Adrenal gland (tissue), 12 donors: ENCODE measurements around the gene MT1F. TPM values are rescaled to one million over a fixed set of nuclear protein-coding genes. Genes with fewer than 3 reads are reported as not detected.

Experiments used
- DNase-seq, 7 donors: peaks; one replicate each; pipeline ENCODE4 v3.0.0-alpha.2; 2019 to 2020
- H3K27ac ChIP-seq, 5 donors: fragments of 200-600 bp; sonication (generic) in 4 of 5; 1 replicate in 3 of 5; 2 replicates in 2 of 5; pipeline versions ENCODE4 v1.5.1 to v1.8.0; 2016 to 2020; ENCODE audit warnings: mild to moderate bottlenecking in 1 of 5
- H3K27me3 ChIP-seq: fragments of 200-600 bp; 2 replicates; pipeline ENCODE4 v1.8.0; 2021
- H3K36me3 ChIP-seq, 2 donors: fragments of 200-600 bp; replicated peaks in 1 of 2; 1 replicate in 1 of 2; 2 replicates in 1 of 2; pipeline versions ENCODE4 v1.5.1 to v1.8.0; 2018 to 2022
- H3K4me1 ChIP-seq, 2 donors: fragments of 200-600 bp; replicated peaks in 1 of 2; 1 replicate in 1 of 2; 2 replicates in 1 of 2; pipeline versions ENCODE4 v1.5.1 to v1.8.0; 2018 to 2021
- H3K4me3 ChIP-seq, 4 donors: fragments of 200-600 bp; sonication (generic) in 3 of 4; one replicate each; pipeline ENCODE4 v1.5.1; 2016 to 2018
- H3K9me3 ChIP-seq, 3 donors: fragments of 200-600 bp; sonication (generic) in 1 of 3; replicated peaks in 1 of 3; 1 replicate in 2 of 3; 2 replicates in 1 of 3; pipeline versions ENCODE4 v1.5.1 to v1.8.0; 2016 to 2021
- POLR2A ChIP-seq, 2 donors: fragments of 450-650 bp; IDR thresholded peaks; one replicate each; pipeline ENCODE4 v1.6.1; 2017; ENCODE audit warnings: antibody characterized with exemption in 2 of 2, mild to moderate bottlenecking in 2 of 2, moderate library complexity in 1 of 2
- WGBS, 4 donors: extraction: QIAGEN DNeasy Blood & Tissue Kit in 2 of 4; methylation state at CpG; one replicate each; pipeline versions ENCODE4 v1.1.5 to v1.1.7; 2013 to 2017; 5-methylcytosine and 5-hydroxymethylcytosine counted together
- intact Hi-C, 2 donors: fragments of 100-400 bp; cut with DNase I; formaldehyde crosslinking; loops; one replicate each; pipeline versions ENCODE4 v1.14.1 to v1.15.0; 2022 to 2023
- polyA plus RNA-seq, 3 donors: library from polyadenylated mRNA; stranded (reverse); fragments of 200-250 nt in 2 of 3; fragments of 350-450 nt in 1 of 3; fragmentation: Illumina TruSeq in 1 of 3; extraction: RNeasy Lipid Tissue Mini Kit (QIAGEN cat#74804) in 1 of 3; gene quantifications; one replicate each; pipeline ENCODE4 v1.2.3, GENCODE V29; 2013 to 2014
- total RNA-seq, 9 donors: library from RNA; depleted of rRNA in 4 of 9; stranded (reverse); fragments of >200 nt in 4 of 9; fragments of 120-200 nt in 1 of 9; fragmentation: NEBNext Ultra II Directional in 1 of 9; extraction: Animal tissue kit (Norgen Biotek cat#: 25700) in 1 of 9; gene quantifications; one replicate each; pipeline versions ENCODE4 v1.1.0 to v1.2.4, GENCODE V29; 2013 to 2023
- TF ChIP-seq, protein P1 (sequence below), 6 experiments: fragments of 450-650 bp in 4 of 6; fragments of 200-600 bp in 2 of 6; sonication (generic) in 1 of 6; IDR thresholded peaks; 1 replicate in 5 of 6; 2 replicates in 1 of 6; pipeline versions ENCODE4 v1.5.1 to v1.8.0; 2016 to 2021; ENCODE audit warnings: antibody characterized with exemption in 6 of 6, mild to moderate bottlenecking in 2 of 6, moderate library complexity in 1 of 6
- donor health status: healthy with polysubstance abuse.
- donor health status: Bipolar disorder and iron deficiency.
- donor health status: DM: yes; HTN: yes; CAD: no.
- donor health status: DM: no; HTN: no; CAD: no.
- donor health status: DM: no; HTN: no; CAD: no.
- donor health status: DM: yes; HTN: yes; CAD: no.

MT1F gene
- total and polyA plus RNA-seq, 12 donors = 10.8 to 204 (median 44.8) TPM

DNA sequence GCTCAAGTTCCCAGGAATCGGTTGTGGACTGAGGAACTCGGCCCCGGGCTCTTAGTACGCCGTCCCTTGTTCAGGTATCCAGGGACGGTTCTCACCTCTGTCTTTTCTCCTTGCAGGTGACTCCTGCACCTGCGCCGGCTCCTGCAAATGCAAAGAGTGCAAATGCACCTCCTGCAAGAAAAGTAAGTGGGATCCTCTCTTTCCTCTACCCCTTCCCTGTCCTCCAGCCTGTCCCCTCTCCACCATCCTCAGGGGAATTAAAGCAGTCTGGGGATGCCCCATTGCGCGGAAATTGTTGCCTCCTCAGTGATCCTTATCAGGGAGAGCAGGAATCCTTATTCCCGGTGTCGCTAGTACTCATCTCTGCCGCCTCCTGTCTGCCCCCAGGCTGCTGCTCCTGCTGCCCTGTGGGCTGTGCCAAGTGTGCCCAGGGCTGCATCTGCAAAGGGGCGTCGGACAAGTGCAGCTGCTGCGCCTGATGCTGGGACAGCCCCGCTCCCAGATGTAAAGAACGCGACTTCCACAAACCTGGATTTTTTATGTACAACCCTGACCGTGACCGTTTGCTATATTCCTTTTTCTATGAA lies 48.8 kb upstream of the MT1F start:
- Histone ChIP-seq H3K36me3 (no peaks in the 10 kb centered on the region), H3K27ac (peak overlapping the region; percentile 90 to 100 (median 98)), H3K4me3 (peak overlapping the region; percentile 36 to 87 (median 54)), H3K9me3 (no peaks in the 10 kb centered on the region), H3K4me1 (peaks cover 49 to 55% of the 10 kb centered on the region in 2 donors), H3K27me3 (no peaks in the 10 kb centered on the region)
- peak in 4 of 7 donors; percentile 35 to 47 (median 40) for DNase-seq
- TF ChIP-seq, protein P1, sequence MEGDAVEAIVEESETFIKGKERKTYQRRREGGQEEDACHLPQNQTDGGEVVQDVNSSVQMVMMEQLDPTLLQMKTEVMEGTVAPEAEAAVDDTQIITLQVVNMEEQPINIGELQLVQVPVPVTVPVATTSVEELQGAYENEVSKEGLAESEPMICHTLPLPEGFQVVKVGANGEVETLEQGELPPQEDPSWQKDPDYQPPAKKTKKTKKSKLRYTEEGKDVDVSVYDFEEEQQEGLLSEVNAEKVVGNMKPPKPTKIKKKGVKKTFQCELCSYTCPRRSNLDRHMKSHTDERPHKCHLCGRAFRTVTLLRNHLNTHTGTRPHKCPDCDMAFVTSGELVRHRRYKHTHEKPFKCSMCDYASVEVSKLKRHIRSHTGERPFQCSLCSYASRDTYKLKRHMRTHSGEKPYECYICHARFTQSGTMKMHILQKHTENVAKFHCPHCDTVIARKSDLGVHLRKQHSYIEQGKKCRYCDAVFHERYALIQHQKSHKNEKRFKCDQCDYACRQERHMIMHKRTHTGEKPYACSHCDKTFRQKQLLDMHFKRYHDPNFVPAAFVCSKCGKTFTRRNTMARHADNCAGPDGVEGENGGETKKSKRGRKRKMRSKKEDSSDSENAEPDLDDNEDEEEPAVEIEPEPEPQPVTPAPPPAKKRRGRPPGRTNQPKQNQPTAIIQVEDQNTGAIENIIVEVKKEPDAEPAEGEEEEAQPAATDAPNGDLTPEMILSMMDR (IDR thresholded peaks at IDR 0.05) = no peak
- TF ChIP-seq POLR2A (IDR thresholded peaks at IDR 0.05) = no peak
- 0% methylated on average over 21 of the region's 21 CpGs for WGBS, 4 donors
- intact Hi-C loops = loop anchor here in 1 of 2 donors (10.0 kb wide), 1 partner anchor 96 kb away; no protein-coding TSS in a partner anchor

DNA sequence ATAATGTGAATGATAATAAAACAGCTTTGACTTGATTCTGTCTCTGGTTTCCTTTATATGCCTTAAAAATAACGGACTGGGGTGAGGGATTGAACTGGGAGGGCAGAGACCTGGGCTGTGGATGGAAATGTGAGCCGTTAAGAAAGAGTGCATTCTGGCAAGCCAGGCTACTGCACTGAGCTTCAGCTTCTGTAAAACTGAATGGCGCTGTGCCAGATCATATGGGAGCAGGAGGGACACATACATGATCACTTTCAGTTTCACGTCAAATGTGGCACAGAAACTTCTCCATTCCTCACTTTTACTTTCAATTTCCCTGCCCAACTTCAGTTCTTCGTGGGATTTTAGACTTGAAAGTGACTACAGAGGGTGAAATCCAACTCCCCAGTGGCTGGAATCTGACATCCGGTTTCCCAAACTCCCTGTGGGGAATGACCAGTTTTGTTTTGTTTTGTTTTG lies 48.3 kb upstream of the MT1F start:
- DNase-seq = peak; percentile 76 to 88 (median 86)
- H3K36me3 ChIP-seq = no peaks in the 10 kb centered on the region
- peak overlapping the region in 3 of 4 donors; percentile 36 to 62 (median 47) for H3K4me3 ChIP-seq
- no peaks in the 10 kb centered on the region for H3K9me3 ChIP-seq
- H3K27me3 ChIP-seq = no peaks in the 10 kb centered on the region
- peak overlapping the region; percentile 90 to 100 (median 98) for H3K27ac ChIP-seq
- WGBS, 4 donors = 0 to 2% (median 0%) methylated on average over 6 of the region's 6 CpGs
- intact Hi-C loops = loop anchor here in 1 of 2 donors (10.0 kb wide), 1 partner anchor 95 kb away; no protein-coding TSS in a partner anchor
- TF ChIP-seq, protein P1 (IDR thresholded peaks at IDR 0.05) = peak in 1 of 6 experiments; percentile 2
- peak; percentile 4 to 73 for TF ChIP-seq POLR2A (IDR thresholded peaks at IDR 0.05)
- H3K4me1 ChIP-seq = peaks cover 49 to 55% of the 10 kb centered on the region in 2 donors

DNA sequence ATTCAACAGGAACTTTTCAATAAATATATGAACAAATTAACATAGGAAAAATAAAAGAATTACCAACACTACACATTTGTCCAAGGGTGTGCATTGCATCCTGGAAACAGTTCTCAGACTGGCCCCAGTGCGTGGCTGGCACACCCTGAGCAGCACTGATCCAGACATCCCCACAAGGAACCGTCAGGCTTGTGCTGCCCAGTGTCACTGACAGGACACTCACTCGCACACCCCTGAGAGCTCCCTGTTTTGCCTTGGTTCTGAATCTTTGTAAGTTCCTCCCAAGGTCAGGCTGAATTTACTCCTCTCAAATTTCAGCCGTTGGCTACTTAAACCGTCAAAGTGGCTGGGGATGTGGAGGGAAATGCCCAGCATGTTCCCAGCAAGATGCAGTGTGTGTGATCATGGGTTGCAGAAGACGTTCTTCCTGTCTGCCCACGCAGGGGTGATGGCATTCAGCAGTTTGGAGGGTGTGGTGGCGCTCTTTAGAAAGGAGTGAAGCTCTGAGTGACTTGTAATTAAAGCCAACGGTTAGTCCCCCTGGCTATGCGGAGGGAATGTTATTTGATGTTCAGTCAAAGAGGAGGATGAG lies 47.6 kb upstream of the MT1F start:
- Histone ChIP-seq H3K4me1 (peaks cover 49 to 55% of the 10 kb centered on the region in 2 donors), H3K9me3 (no peaks in the 10 kb centered on the region), H3K27me3 (no peaks in the 10 kb centered on the region), H3K36me3 (no peaks in the 10 kb centered on the region), H3K4me3 (peak overlapping the region in 1 of 4 donors; percentile 62), H3K27ac (peak overlapping the region; percentile 90 to 100 (median 98))
- TF ChIP-seq, protein P1 (IDR thresholded peaks at IDR 0.05) = peak in 1 of 6 experiments; percentile 0
- peak in 1 of 2 donors; percentile 78 for TF ChIP-seq POLR2A (IDR thresholded peaks at IDR 0.05)
- intact Hi-C loops = no loop called here
- peak; percentile 62 to 87 (median 81) for DNase-seq
- 5 to 17% (median 15%) methylated on average over 10 of the region's 10 CpGs for WGBS, 4 donors

DNA sequence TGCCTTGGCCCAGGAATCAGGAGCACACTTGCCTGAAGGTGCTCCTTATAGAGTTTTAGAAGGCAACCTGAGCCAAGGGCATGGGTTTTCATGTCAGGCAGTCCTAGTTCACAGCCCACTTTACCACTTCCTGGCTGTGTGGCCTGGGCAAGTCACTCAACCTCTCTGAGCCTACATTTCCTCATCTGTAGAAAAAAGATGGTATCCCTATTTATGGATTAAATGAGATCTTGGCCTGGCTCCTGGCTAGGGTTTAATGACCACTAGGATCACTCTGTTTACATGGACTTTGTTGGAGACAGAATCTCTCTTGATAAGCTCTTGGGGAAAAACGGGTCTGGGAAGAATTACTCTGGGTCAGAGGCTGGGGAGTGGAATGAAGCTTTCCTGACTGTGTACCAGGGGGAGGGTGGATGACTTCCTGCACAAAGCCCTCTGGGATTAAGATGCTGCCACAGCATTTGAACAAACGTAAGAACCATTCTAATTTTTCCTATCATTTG lies 47.1 kb upstream of the MT1F start:
- intact Hi-C loops = no loop called here
- DNase-seq = peak in 1 of 7 donors; percentile 28
- peak overlapping the region; percentile 90 to 100 (median 98) for H3K27ac ChIP-seq
- no peaks in the 10 kb centered on the region for H3K9me3 ChIP-seq
- H3K4me1 ChIP-seq = peaks cover 46 to 54% of the 10 kb centered on the region in 2 donors
- no peaks in the 10 kb centered on the region for H3K36me3 ChIP-seq
- H3K4me3 ChIP-seq = peak overlapping the region in 1 of 4 donors; percentile 62
- H3K27me3 ChIP-seq = no peaks in the 10 kb centered on the region
- TF ChIP-seq, protein P1 (IDR thresholded peaks at IDR 0.05) = no peak
- TF ChIP-seq POLR2A (IDR thresholded peaks at IDR 0.05) = peak in 1 of 2 donors; percentile 10
- WGBS, 4 donors = 22 to 29% (median 26%) methylated on average over 2 of the region's 2 CpGs
